Common myeloid progenitor, CD34-positive (primary cell): ENCODE results near the gene WNT6.

Experiments
- CTCF ChIA-PET: fragments of 350-600 bp; sonication (Branson Sonifier 250); formaldehyde crosslinking; loops from one replicate; lab custom pipeline; 2021; ENCODE audit warnings: antibody characterized with exemption; lab: Charles Lee
- POLR2A ChIA-PET: fragments of 350-600 bp; sonication (Branson Sonifier 250); formaldehyde crosslinking; loops from one replicate; lab custom pipeline; 2021; ENCODE audit warnings: antibody characterized with exemption; lab: Charles Lee
- DNase-seq, 3 donors: peaks; one replicate each; pipeline versions ENCODE4 v3.0.0 to v3.0.0-alpha.2; 2013
- H3K27ac ChIP-seq, 2 experiments: 1 replicate in 1 of 2; 2 replicates in 1 of 2; pipeline ENCODE4 v1.7.0; 2013; ENCODE audit warnings: inconsistent platforms in 2 of 2, low read length in 2 of 2, mild to moderate bottlenecking in 2 of 2, low read depth in 1 of 2, moderate library complexity in 1 of 2; ENCODE audit not compliant: severe bottlenecking in 2 of 2, insufficient read depth in 1 of 2, poor library complexity in 1 of 2
- H3K27me3 ChIP-seq, 5 experiments: replicated peaks in 2 of 5; 1 replicate in 3 of 5; 2 replicates in 2 of 5; pipeline versions ENCODE4 v1.6.1 to v1.7.0; 2013; ENCODE audit warnings: low read length in 4 of 5, mild to moderate bottlenecking in 2 of 5, moderate library complexity in 2 of 5, inconsistent platforms in 1 of 5; ENCODE audit not compliant: insufficient read depth in 5 of 5, control insufficient read depth in 4 of 5
- H3K36me3 ChIP-seq, 4 experiments: 1 replicate in 2 of 4; 2 replicates in 2 of 4; pipeline versions ENCODE4 v1.6.1 to v1.7.0; 2013; ENCODE audit warnings: low read length in 3 of 4, control low read depth in 1 of 4, mild to moderate bottlenecking in 1 of 4; ENCODE audit not compliant: control insufficient read depth in 4 of 4, insufficient read depth in 4 of 4
- H3K4me1 ChIP-seq, 4 experiments: 1 replicate in 3 of 4; 2 replicates in 1 of 4; pipeline versions ENCODE4 v1.6.1 to v1.7.1; 2013; ENCODE audit warnings: low read length in 3 of 4, mild to moderate bottlenecking in 3 of 4, control low read depth in 1 of 4, inconsistent platforms in 1 of 4, moderate library complexity in 1 of 4; ENCODE audit not compliant: control insufficient read depth in 4 of 4, insufficient read depth in 4 of 4; ENCODE audit errors: control extremely low read depth in 1 of 4
- H3K4me3 ChIP-seq, 7 experiments: 1 replicate in 4 of 7; 2 replicates in 3 of 7; pipeline versions ENCODE4 v1.5.1 to v1.7.0; 2013; ENCODE audit warnings: mild to moderate bottlenecking in 7 of 7, low read length in 6 of 7, moderate library complexity in 6 of 7, inconsistent platforms in 2 of 7, low read depth in 2 of 7, control low read depth in 1 of 7; ENCODE audit not compliant: insufficient read depth in 4 of 7, control insufficient read depth in 1 of 7; ENCODE audit errors: extremely low read depth in 1 of 7
- H3K9me3 ChIP-seq, 5 experiments: 1 replicate in 4 of 5; 2 replicates in 1 of 5; pipeline versions ENCODE4 v1.6.1 to v1.7.1; 2013; ENCODE audit warnings: low read length in 4 of 5, mild to moderate bottlenecking in 2 of 5, inconsistent platforms in 1 of 5, low read depth in 1 of 5, moderate library complexity in 1 of 5; ENCODE audit not compliant: control insufficient read depth in 4 of 5, insufficient read depth in 2 of 5; ENCODE audit errors: control extremely low read depth in 1 of 5
- WGBS: methylation state at CpG from one replicate; pipeline ENCODE4 v1.1.5; 2013; ENCODE audit not compliant: insufficient coverage; 5-methylcytosine and 5-hydroxymethylcytosine counted together

The WNT6 gene

GRCh38 chr2:218822622-218823021, 37.0 kb upstream of the WNT6 start:
- H3K27ac ChIP-seq: no peak overlapping the region
- POLR2A ChIA-PET: no interaction called here

GRCh38 chr2:218823196-218823855, 36.3 kb upstream of the WNT6 start:
- no peaks in the 10 kb centered on the region for H3K4me1 ChIP-seq
- no peaks in the 10 kb centered on the region for H3K9me3 ChIP-seq
- H3K27ac ChIP-seq: no peak overlapping the region
- no peak for DNase-seq
- ChIA-PET POLR2A (no interaction called here), CTCF (interaction anchor here (1.0 to 1.3 kb wide), 2 partner anchors 29 to 115 kb away, joined by 3 read pairs; no protein-coding TSS in a partner anchor)
- WGBS: 92% methylated on average over 8 of the region's 9 CpGs
- peaks cover 0 to 13% (median 2%) of the 10 kb centered on the region in 5 experiments for H3K27me3 ChIP-seq
- no peak overlapping the region for H3K4me3 ChIP-seq
- no peaks in the 10 kb centered on the region for H3K36me3 ChIP-seq

More at GRCh38 chr2:218822622-218823021, 37.0 kb upstream of the WNT6 start:
- no peaks in the 10 kb centered on the region for H3K36me3 ChIP-seq
- H3K4me3 ChIP-seq: no peak overlapping the region
- no peaks in the 10 kb centered on the region for H3K4me1 ChIP-seq
- WGBS: 89% methylated on average over 7 of the region's 7 CpGs
- peaks cover 0 to 10% (median 2%) of the 10 kb centered on the region in 5 experiments for H3K27me3 ChIP-seq
- CTCF ChIA-PET: interaction anchor here (1.0 kb wide), 1 partner anchor 30 kb away, joined by 3 read pairs; no protein-coding TSS in a partner anchor
- DNase-seq: no peak
- no peaks in the 10 kb centered on the region for H3K9me3 ChIP-seq

DNA sequence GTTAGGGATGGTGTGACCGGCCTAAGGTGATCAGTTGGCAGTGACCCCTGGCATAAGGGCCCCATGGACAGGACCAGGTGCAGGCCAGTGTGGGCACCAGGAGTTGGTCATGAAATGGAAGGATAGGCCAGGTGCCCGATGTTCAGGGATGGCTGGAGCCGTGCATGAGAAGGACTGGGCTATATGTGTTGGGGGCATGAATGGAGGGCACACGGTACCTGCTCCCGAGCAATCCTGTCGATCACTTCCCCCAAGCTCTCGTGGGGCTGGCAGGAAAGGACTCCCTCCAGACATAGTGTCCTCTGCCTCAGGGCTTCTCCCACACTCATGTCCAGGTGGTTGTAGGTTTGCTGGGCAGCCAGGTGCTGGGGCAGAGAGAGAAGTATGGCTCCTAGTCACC, 35.6 kb upstream of the WNT6 start:
- POLR2A ChIA-PET: no interaction called here
- Histone ChIP-seq H3K36me3 (no peaks in the 10 kb centered on the region), H3K27ac (no peak overlapping the region), H3K27me3 (peaks cover 0 to 14% (median 2%) of the 10 kb centered on the region in 5 experiments), H3K4me3 (no peak overlapping the region), H3K9me3 (no peaks in the 10 kb centered on the region), H3K4me1 (no peaks in the 10 kb centered on the region)
- WGBS: 90% methylated on average over 7 of the region's 7 CpGs
- CTCF ChIA-PET: interaction anchor here (1.3 kb wide), 1 partner anchor 116 kb away, joined by 3 read pairs; no protein-coding TSS in a partner anchor
- DNase-seq: no peak

DNA sequence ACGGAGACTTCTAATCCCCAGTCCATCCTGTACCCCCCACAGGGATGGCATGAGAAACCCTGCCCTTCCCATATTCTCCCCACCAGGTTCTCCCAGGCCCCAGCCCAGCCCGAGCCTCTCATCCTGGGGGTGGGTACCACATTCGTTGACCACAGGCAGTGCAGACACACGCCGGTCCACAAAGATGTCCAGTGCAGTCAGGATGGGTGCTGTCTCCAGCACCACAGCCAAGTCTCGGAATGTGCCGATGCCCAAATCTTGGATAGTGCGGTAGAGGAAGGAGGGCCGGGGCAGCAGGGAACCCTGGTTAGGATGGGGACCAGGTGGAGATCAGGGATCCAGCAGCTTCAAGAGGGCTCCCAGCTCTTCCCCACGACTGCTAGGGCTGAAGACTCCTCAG, 32.8 kb upstream of the WNT6 start:
- no peaks in the 10 kb centered on the region for H3K4me1 ChIP-seq
- peaks cover 0 to 22% (median under 1%) of the 10 kb centered on the region in 5 experiments for H3K27me3 ChIP-seq
- no peak for DNase-seq
- ChIA-PET POLR2A (no interaction called here), CTCF (no interaction called here)
- no peak overlapping the region for H3K27ac ChIP-seq
- no peak overlapping the region for H3K4me3 ChIP-seq
- no peaks in the 10 kb centered on the region for H3K9me3 ChIP-seq
- WGBS: 90% methylated on average over 10 of the region's 10 CpGs
- no peaks in the 10 kb centered on the region for H3K36me3 ChIP-seq

GRCh38 chr2:218827701-218828476, 31.7 kb upstream of the WNT6 start:
- WGBS: 80% methylated on average over 11 of the region's 14 CpGs
- Histone ChIP-seq H3K4me1 (no peaks in the 10 kb centered on the region), H3K36me3 (no peaks in the 10 kb centered on the region), H3K9me3 (no peaks in the 10 kb centered on the region), H3K27me3 (peaks cover 0 to 33% (median 7%) of the 10 kb centered on the region in 5 experiments), H3K4me3 (no peak overlapping the region), H3K27ac (no peak overlapping the region)
- DNase-seq: no peak
- CTCF ChIA-PET: no interaction called here
- POLR2A ChIA-PET: no interaction called here

GRCh38 chr2:218828477-218828778, 31.2 kb upstream of the WNT6 start:
- CTCF ChIA-PET: interaction anchor here (0.9 kb wide), 1 partner anchor 20 kb away, joined by 4 read pairs; no protein-coding TSS in a partner anchor

More at GRCh38 chr2:218828477-218828778, 31.2 kb upstream of the WNT6 start:
- 97% methylated on average over 3 of the region's 4 CpGs for WGBS
- no peaks in the 10 kb centered on the region for H3K9me3 ChIP-seq
- POLR2A ChIA-PET: no interaction called here
- peaks cover 0 to 39% (median 8%) of the 10 kb centered on the region in 5 experiments for H3K27me3 ChIP-seq
- no peak for DNase-seq
- H3K4me1 ChIP-seq: no peaks in the 10 kb centered on the region
- H3K36me3 ChIP-seq: no peaks in the 10 kb centered on the region
- H3K27ac ChIP-seq: no peak overlapping the region
- no peak overlapping the region for H3K4me3 ChIP-seq
